22Rv1 (cell line): ENCODE measurements around the gene SURF2.

Experiments used
- CTCF ChIP-seq: fragments of 450-650 bp; IDR thresholded peaks from 2 replicates; pipeline ENCODE4 v1.5.1; 2017; ENCODE audit warnings: mild to moderate bottlenecking
- ZFX ChIP-seq: fragments of 450-650 bp; IDR thresholded peaks from 2 replicates; pipeline ENCODE4 v1.6.1; 2017; ENCODE audit warnings: antibody characterized with exemption, borderline replicate concordance

- TF ChIP-seq CTCF (no peak), ZFX (no peak)
These were observed 10.1 kb downstream of the SURF2 start for GRCh38 chr9:133366435-133366834.
